Stomach (tissue), 9 donors: ENCODE results near the gene ARHGEF1. TPM values are rescaled to one million over a fixed set of nuclear protein-coding genes. Genes with fewer than 3 reads are reported as not detected.
A peak's percentile ranks its signal among the peaks of the same experiment; 100 is the strongest.

Experiments
- DNase-seq, 2 donors: peaks; one replicate each; pipeline versions ENCODE4 v3.0.0 to v3.0.0-alpha.2; 2013 to 2019
- H3K27ac ChIP-seq, 5 donors: fragments of 200-600 bp in 4 of 5; sonication (generic) in 4 of 5; one replicate each; pipeline ENCODE4 v1.5.1; 2013 to 2019; ENCODE audit warnings: mild to moderate bottlenecking in 1 of 5, moderate library complexity in 1 of 5
- H3K27me3 ChIP-seq, 3 donors: fragments of 200-600 bp; sonication (generic); one replicate each; pipeline ENCODE4 v1.5.1; 2017 to 2019; ENCODE audit warnings: mixed run types in 1 of 3
- H3K36me3 ChIP-seq, 4 donors: fragments of 200-600 bp; sonication (generic); 1 replicate in 3 of 4; 2 replicates in 1 of 4; pipeline ENCODE4 v1.5.1; 2016 to 2019
- H3K4me1 ChIP-seq, 4 donors: fragments of 200-600 bp; sonication (generic); one replicate each; pipeline ENCODE4 v1.5.1; 2016 to 2019
- H3K4me3 ChIP-seq, 4 donors: fragments of 200-600 bp; sonication (generic) in 3 of 4; one replicate each; pipeline ENCODE4 v1.5.1; 2016 to 2019; ENCODE audit warnings: mild to moderate bottlenecking in 1 of 4
- H3K9me3 ChIP-seq, 4 donors: fragments of 200-600 bp; sonication (generic); one replicate each; pipeline ENCODE4 v1.5.1; 2016 to 2019
- EP300 ChIP-seq: sonication (generic); formaldehyde crosslinking; IDR thresholded peaks from one replicate; pipeline ENCODE4 v1.6.1; 2017; ENCODE audit warnings: antibody characterized with exemption
- POLR2A ChIP-seq, 4 donors: fragments of 450-650 bp; IDR thresholded peaks; one replicate each; pipeline ENCODE4 v1.6.1; 2016; ENCODE audit warnings: antibody characterized with exemption in 4 of 4, control low read depth in 2 of 4, mild to moderate bottlenecking in 1 of 4, moderate library complexity in 1 of 4
- POLR2AphosphoS5 ChIP-seq, 3 donors: sonication (generic); formaldehyde crosslinking; IDR thresholded peaks; one replicate each; pipeline ENCODE4 v1.6.1; 2016; ENCODE audit warnings: antibody characterized with exemption in 3 of 3
- WGBS, 5 donors: extraction: QIAGEN DNeasy Blood & Tissue Kit in 3 of 5; methylation state at CpG; one replicate each; pipeline versions ENCODE4 v1.1.5 to v1.1.7; 2013 to 2018; 5-methylcytosine and 5-hydroxymethylcytosine counted together
- intact Hi-C: fragments of 100-400 bp; cut with DNase I; formaldehyde crosslinking; loops from one replicate; pipeline ENCODE4 v1.15.1; 2023; ENCODE audit warnings: low total_unique reads
- polyA plus RNA-seq, 3 donors: library from polyadenylated mRNA; stranded (reverse); fragments of 200-250 nt; gene quantifications; one replicate each; pipeline ENCODE4 v1.2.3, GENCODE V29; 2013
- small RNA-seq, 4 donors: library from RNA; depleted of rRNA; stranded (forward); fragments of <200 nt; gene quantifications; one replicate each; pipeline ENCODE3, GENCODE V24; 2016
- total RNA-seq, 5 donors: library from RNA; depleted of rRNA; stranded (reverse); fragments of >200 nt; gene quantifications; one replicate each; pipeline versions ENCODE4 v1.1.0 to v1.2.3, GENCODE V29; 2014 to 2016
- TF ChIP-seq, protein P1 (sequence below), 7 experiments: fragments of 450-650 bp in 4 of 7; fragments of 200-600 bp in 3 of 7; sonication (generic) in 3 of 7; IDR thresholded peaks; one replicate each; pipeline ENCODE4 v1.5.1; 2016 to 2019; ENCODE audit warnings: antibody characterized with exemption in 7 of 7, control low read depth in 2 of 7, mild to moderate bottlenecking in 1 of 7
- donor health status: healthy with polysubstance abuse.
- donor health status: Bipolar disorder and iron deficiency.
- donor health status: healthy.

The ARHGEF1 gene
- total and polyA plus RNA-seq, 8 donors, result 40.8 to 329 (median 143) TPM

DNA sequence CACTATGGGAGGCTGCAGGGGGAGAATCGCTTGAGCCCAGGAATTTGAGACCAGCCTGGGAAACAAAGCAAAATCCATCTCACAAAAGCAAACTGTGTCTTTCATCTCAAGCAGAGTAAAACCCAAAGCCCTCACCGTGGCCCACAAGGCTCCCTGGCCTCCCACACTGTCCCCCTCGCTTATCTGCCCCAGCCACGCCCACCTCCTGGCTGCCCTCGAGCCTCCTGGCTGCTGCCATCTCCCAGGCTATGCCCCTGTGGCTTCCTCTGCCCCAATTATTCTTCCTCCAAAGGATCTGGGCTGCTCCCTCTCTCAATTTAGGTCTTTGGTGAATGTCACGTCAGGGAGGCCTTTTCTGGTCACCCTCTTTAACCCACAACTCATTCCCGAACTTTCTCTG is 72.5 kb downstream of the ARHGEF1 start:
- H3K9me3 ChIP-seq, result no peaks in the 10 kb centered on the region
- no peak for DNase-seq
- WGBS, 5 donors, result 44 to 61% (median 51%) methylated on average over 7 of the region's 7 CpGs
- no peak overlapping the region for H3K27ac ChIP-seq
- intact Hi-C loops, result loop anchor here (5.0 kb wide), 1 partner anchor 78 kb away; the partner anchor contains the start of gene CD79A
- H3K4me1 ChIP-seq, result peaks cover 15 to 47% (median 28%) of the 10 kb centered on the region in 4 donors
- no peak for TF ChIP-seq POLR2A (IDR thresholded peaks at IDR 0.05)
- TF ChIP-seq POLR2AphosphoS5 (IDR thresholded peaks at IDR 0.05), result no peak
- TF ChIP-seq, protein P1, sequence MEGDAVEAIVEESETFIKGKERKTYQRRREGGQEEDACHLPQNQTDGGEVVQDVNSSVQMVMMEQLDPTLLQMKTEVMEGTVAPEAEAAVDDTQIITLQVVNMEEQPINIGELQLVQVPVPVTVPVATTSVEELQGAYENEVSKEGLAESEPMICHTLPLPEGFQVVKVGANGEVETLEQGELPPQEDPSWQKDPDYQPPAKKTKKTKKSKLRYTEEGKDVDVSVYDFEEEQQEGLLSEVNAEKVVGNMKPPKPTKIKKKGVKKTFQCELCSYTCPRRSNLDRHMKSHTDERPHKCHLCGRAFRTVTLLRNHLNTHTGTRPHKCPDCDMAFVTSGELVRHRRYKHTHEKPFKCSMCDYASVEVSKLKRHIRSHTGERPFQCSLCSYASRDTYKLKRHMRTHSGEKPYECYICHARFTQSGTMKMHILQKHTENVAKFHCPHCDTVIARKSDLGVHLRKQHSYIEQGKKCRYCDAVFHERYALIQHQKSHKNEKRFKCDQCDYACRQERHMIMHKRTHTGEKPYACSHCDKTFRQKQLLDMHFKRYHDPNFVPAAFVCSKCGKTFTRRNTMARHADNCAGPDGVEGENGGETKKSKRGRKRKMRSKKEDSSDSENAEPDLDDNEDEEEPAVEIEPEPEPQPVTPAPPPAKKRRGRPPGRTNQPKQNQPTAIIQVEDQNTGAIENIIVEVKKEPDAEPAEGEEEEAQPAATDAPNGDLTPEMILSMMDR (IDR thresholded peaks at IDR 0.05), result no peak
- TF ChIP-seq EP300, result no peak
- H3K4me3 ChIP-seq, result no peak overlapping the region
- no peaks in the 10 kb centered on the region for H3K27me3 ChIP-seq
- H3K36me3 ChIP-seq, result peaks cover 6 to 24% (median 21%) of the 10 kb centered on the region in 4 donors

DNA sequence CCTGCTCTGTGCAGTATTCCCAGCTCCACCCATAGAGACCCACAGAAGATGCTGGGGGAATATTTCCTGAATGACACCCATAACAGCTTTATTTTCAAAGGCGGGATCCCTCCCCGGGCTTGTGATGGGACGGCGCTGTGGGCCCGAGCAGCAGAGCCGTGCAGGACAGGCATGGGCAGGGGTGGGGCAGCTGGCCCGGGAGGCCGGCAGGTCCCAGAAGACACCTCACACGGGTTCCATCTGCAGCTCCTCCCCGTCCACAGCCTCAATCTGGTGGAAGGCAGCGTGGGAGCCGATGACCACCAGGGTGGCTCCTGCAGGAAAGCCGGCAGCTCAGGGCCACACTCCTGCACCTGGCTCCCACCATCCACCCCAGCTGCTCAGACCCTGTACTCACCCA is 73.6 kb downstream of the ARHGEF1 start:
- H3K4me1 ChIP-seq, result peaks cover 15 to 42% (median 26%) of the 10 kb centered on the region in 4 donors
- no peak for DNase-seq
- H3K27ac ChIP-seq, result peak overlapping the region in 1 of 5 donors; percentile 92
- WGBS, 5 donors, result 77 to 93% (median 84%) methylated on average over 3 to 13 of the region's 13 CpGs
- H3K9me3 ChIP-seq, result no peaks in the 10 kb centered on the region
- no peaks in the 10 kb centered on the region for H3K27me3 ChIP-seq
- peaks cover 6 to 24% (median 21%) of the 10 kb centered on the region in 4 donors for H3K36me3 ChIP-seq
- no peak for TF ChIP-seq EP300
- no peak for TF ChIP-seq POLR2AphosphoS5 (IDR thresholded peaks at IDR 0.05)
- TF ChIP-seq, protein P1 (IDR thresholded peaks at IDR 0.05), result no peak
- TF ChIP-seq POLR2A (IDR thresholded peaks at IDR 0.05), result no peak
- intact Hi-C loops, result loop anchor here (5.0 kb wide), 1 partner anchor 79 kb away; the partner anchor contains the start of gene CD79A
- no peak overlapping the region for H3K4me3 ChIP-seq

Small RNA genes lying within 50 kb of the gene (small RNA-seq; reads per million reads assigned to genes)
- 0 reads per million in 4 donors for gene MIR6797

Other genes with a start within 250 kb of the ARHGEF1 start
- 1 to 10 TPM in 1 of 5 donors, not detected in 4; 1.3 TPM for gene CEACAM7, start 194.9 kb upstream of the ARHGEF1 start, total RNA-seq
- gene CEACAM7, start 194.9 kb upstream of the ARHGEF1 start, polyA plus RNA-seq, result 1 to 10 TPM in 1 of 3 donors, not detected in 2; 6.2 TPM
- gene CEACAM5, start 174.6 kb upstream of the ARHGEF1 start, total RNA-seq, result 100 to 1,000 TPM in 2 of 5 donors, 10 to 100 TPM in 1, 1 to 10 TPM in 1, under 1 TPM in 1; 0.72 to 118 (median 22.9) TPM
- gene CEACAM5, start 174.6 kb upstream of the ARHGEF1 start, polyA plus RNA-seq, result 10 to 100 TPM in 2 of 3 donors, 1 to 10 TPM in 1; 4.4 to 27.6 (median 18.2) TPM
- gene CEACAM6, start 127.7 kb upstream of the ARHGEF1 start, total RNA-seq, result 10 to 100 TPM in 2 of 5 donors, 1 to 10 TPM in 1, not detected in 2; 5.5 to 16.2 (median 14.7) TPM
- 10 to 100 TPM in 1 of 3 donors, 1 to 10 TPM in 2; 1.7 to 29.6 (median 7.8) TPM for gene CEACAM6, start 127.7 kb upstream of the ARHGEF1 start, polyA plus RNA-seq
- not detected for gene CEACAM3, start 86.6 kb upstream of the ARHGEF1 start, total RNA-seq
- under 1 TPM in 2 of 3 donors, not detected in 1; 0.13 to 0.31 TPM for gene CEACAM3, start 86.6 kb upstream of the ARHGEF1 start, polyA plus RNA-seq
- not detected for gene LYPD4, start 38.5 kb upstream of the ARHGEF1 start, total RNA-seq
- not detected for gene LYPD4, start 38.5 kb upstream of the ARHGEF1 start, polyA plus RNA-seq
- not detected for gene DMRTC2, start 38.1 kb upstream of the ARHGEF1 start, total RNA-seq
- not detected for gene DMRTC2, start 38.1 kb upstream of the ARHGEF1 start, polyA plus RNA-seq
- 1,000 to 10,000 TPM in 3 of 5 donors, 100 to 1,000 TPM in 2; 394 to 1,489 (median 1,008) TPM for gene RPS19, start 22.9 kb upstream of the ARHGEF1 start, total RNA-seq
- gene RPS19, start 22.9 kb upstream of the ARHGEF1 start, polyA plus RNA-seq, result 1,000 to 10,000 TPM; 2,818 to 4,242 (median 2,979) TPM
- 1 to 10 TPM in 2 of 5 donors, not detected in 3; 2.4 to 3.5 TPM for gene CD79A, start 5.9 kb upstream of the ARHGEF1 start, total RNA-seq
- gene CD79A, start 5.9 kb upstream of the ARHGEF1 start, polyA plus RNA-seq, result 10 to 100 TPM in 1 of 3 donors, 1 to 10 TPM in 2; 1.5 to 18.7 (median 3.2) TPM
- gene ERFL, start 45.3 kb downstream of the ARHGEF1 start, total RNA-seq, result not detected
- under 1 TPM in 1 of 3 donors, not detected in 2; 0.25 TPM for gene ERFL, start 45.3 kb downstream of the ARHGEF1 start, polyA plus RNA-seq
- 100 to 1,000 TPM in 3 of 5 donors, 10 to 100 TPM in 2; 44.6 to 499 (median 114) TPM for gene RABAC1, start 76.1 kb downstream of the ARHGEF1 start, total RNA-seq
- gene RABAC1, start 76.1 kb downstream of the ARHGEF1 start, polyA plus RNA-seq, result 100 to 1,000 TPM; 127 to 181 (median 170) TPM
- under 1 TPM in 1 of 5 donors, not detected in 4; 0.29 TPM for gene ATP1A3, start 111.0 kb downstream of the ARHGEF1 start, total RNA-seq
- gene ATP1A3, start 111.0 kb downstream of the ARHGEF1 start, polyA plus RNA-seq, result under 1 TPM in 2 of 3 donors, not detected in 1; 0.12 to 0.45 TPM
- 10 to 100 TPM in 2 of 5 donors, 1 to 10 TPM in 3; 2.2 to 74.1 (median 8.3) TPM for gene GRIK5, start 187.0 kb downstream of the ARHGEF1 start, total RNA-seq
- 1 to 10 TPM in 2 of 3 donors, under 1 TPM in 1; 0.92 to 3.1 (median 1.1) TPM for gene GRIK5, start 187.0 kb downstream of the ARHGEF1 start, polyA plus RNA-seq
- gene ZNF574, start 193.0 kb downstream of the ARHGEF1 start, total RNA-seq, result 10 to 100 TPM in 2 of 5 donors, 1 to 10 TPM in 3; 4.6 to 17.0 (median 8.8) TPM
- gene ZNF574, start 193.0 kb downstream of the ARHGEF1 start, polyA plus RNA-seq, result 1 to 10 TPM; 5.5 to 5.7 (median 5.5) TPM
- 10 to 100 TPM in 2 of 5 donors, 1 to 10 TPM in 1, under 1 TPM in 2; 0.89 to 23.3 (median 3.9) TPM for gene POU2F2, start 249.3 kb downstream of the ARHGEF1 start, total RNA-seq
- 1 to 10 TPM in 2 of 3 donors, under 1 TPM in 1; 0.68 to 2.7 (median 1.8) TPM for gene POU2F2, start 249.3 kb downstream of the ARHGEF1 start, polyA plus RNA-seq